AG09309 (cell line): Measurements from ENCODE around the gene TUBGCP6.

Experiments used
- DNase-seq: peaks from one replicate; pipeline ENCODE4 v3.0.0-alpha.2; 2010; ENCODE audit warnings: low read depth
- H3K4me3 ChIP-seq: 2 replicates; pipeline ENCODE4 v1.5.1; 2011; ENCODE audit warnings: mild to moderate bottlenecking, low read depth, low read length, moderate library complexity; ENCODE audit not compliant: control insufficient read depth
- CTCF ChIP-seq: IDR thresholded peaks from 2 replicates; pipeline ENCODE4 v1.5.1; 2011; ENCODE audit warnings: mild to moderate bottlenecking, low read depth, low read length, inconsistent platforms; ENCODE audit not compliant: insufficient read depth, control insufficient read depth; ENCODE audit errors: missing control alignments

The TUBGCP6 gene

GRCh38 chr22:50184004-50184901, 60.6 kb downstream of the TUBGCP6 start:
- TF ChIP-seq CTCF = no peak
- no peak overlapping the region for H3K4me3 ChIP-seq
- no peak for DNase-seq

GRCh38 chr22:50183141-50183971, 61.5 kb downstream of the TUBGCP6 start:
- no peak overlapping the region for H3K4me3 ChIP-seq
- no peak for DNase-seq
- TF ChIP-seq CTCF = no peak

GRCh38 chr22:50182176-50183081, 62.4 kb downstream of the TUBGCP6 start:
- no peak overlapping the region for H3K4me3 ChIP-seq
- DNase-seq = no peak
- no peak for TF ChIP-seq CTCF

GRCh38 chr22:50180727-50181521, 63.9 kb downstream of the TUBGCP6 start:
- DNase-seq = no peak
- H3K4me3 ChIP-seq = no peak overlapping the region
- no peak for TF ChIP-seq CTCF

GRCh38 chr22:50179937-50180726, 64.7 kb downstream of the TUBGCP6 start:
- H3K4me3 ChIP-seq = no peak overlapping the region
- TF ChIP-seq CTCF = no peak
- DNase-seq = no peak
